H9 (cell line): ENCODE data around the gene IGSF1. TPM values are rescaled to one million over a fixed set of nuclear protein-coding genes. Genes with fewer than 3 reads are reported as not detected.

Experiments used
- DNase-seq: peaks from one replicate; pipeline ENCODE4 v3.0.0-alpha.2; 2017
- H2AFZ ChIP-seq: one replicate; pipeline ENCODE4 v1.6.1; 2013; ENCODE audit warnings: mild to moderate bottlenecking, low read length, control low read depth, moderate library complexity
- H2AK5ac ChIP-seq: 2 replicates; pipeline ENCODE4 v1.6.1; 2013; ENCODE audit warnings: low read length, control low read depth, mixed read lengths; ENCODE audit not compliant: insufficient read length
- H2BK120ac ChIP-seq: one replicate; pipeline ENCODE4 v1.6.1; 2013; ENCODE audit warnings: low read depth, mild to moderate bottlenecking, low read length, control low read depth, inconsistent platforms; ENCODE audit not compliant: poor library complexity, severe bottlenecking
- H2BK12ac ChIP-seq: 2 replicates; pipeline ENCODE4 v1.6.1; 2013; ENCODE audit warnings: low read length, control low read depth, mixed read lengths, low read depth; ENCODE audit not compliant: insufficient read length
- H2BK15ac ChIP-seq: 2 replicates; pipeline ENCODE4 v1.6.1; 2013; ENCODE audit warnings: low read depth, low read length, control low read depth
- H2BK20ac ChIP-seq: one replicate; pipeline ENCODE4 v1.6.1; 2013; ENCODE audit warnings: low read depth, mild to moderate bottlenecking, low read length, control low read depth, inconsistent platforms; ENCODE audit not compliant: poor library complexity, severe bottlenecking
- H2BK5ac ChIP-seq: 2 replicates; pipeline ENCODE4 v1.6.1; 2013; ENCODE audit warnings: low read length, control low read depth, mixed read lengths; ENCODE audit not compliant: insufficient read length
- H3K14ac ChIP-seq: 2 replicates; pipeline ENCODE4 v1.6.1; 2013; ENCODE audit warnings: low read length, control low read depth; ENCODE audit not compliant: insufficient read depth
- H3K18ac ChIP-seq: 2 replicates; pipeline ENCODE4 v1.6.1; 2013; ENCODE audit warnings: low read depth, mild to moderate bottlenecking, mixed read lengths, low read length, control low read depth; ENCODE audit not compliant: insufficient read length
- H3K23ac ChIP-seq: 2 replicates; pipeline ENCODE4 v1.6.1; 2013; ENCODE audit warnings: low read length, control low read depth, mixed read lengths, low read depth; ENCODE audit not compliant: insufficient read length
- H3K23me2 ChIP-seq: 2 replicates; pipeline ENCODE4 v1.6.1; 2013; ENCODE audit warnings: low read depth, mild to moderate bottlenecking, mixed read lengths, low read length, control low read depth; ENCODE audit not compliant: insufficient read length, poor library complexity, severe bottlenecking
- H3K27ac ChIP-seq: 2 replicates; pipeline ENCODE4 v1.5.1; 2013; ENCODE audit warnings: low read length, control low read depth, mixed read lengths, low read depth; ENCODE audit not compliant: insufficient read length
- H3K27me3 ChIP-seq: 2 replicates; pipeline ENCODE4 v1.6.1; 2013; ENCODE audit warnings: low read length, control low read depth, inconsistent platforms; ENCODE audit not compliant: insufficient read depth
- H3K4ac ChIP-seq: 2 replicates; pipeline ENCODE4 v1.6.1; 2013; ENCODE audit warnings: low read depth, mild to moderate bottlenecking, control low read depth, inconsistent platforms, low read length, moderate library complexity
- H3K4me1 ChIP-seq: 2 replicates; pipeline ENCODE4 v1.6.1; 2013; ENCODE audit warnings: low read length, control low read depth, inconsistent platforms; ENCODE audit not compliant: insufficient read depth
- H3K4me2 ChIP-seq: 2 replicates; pipeline ENCODE4 v1.6.1; 2013; ENCODE audit warnings: low read length, control low read depth, mixed read lengths; ENCODE audit not compliant: insufficient read length, insufficient read depth
- H3K56ac ChIP-seq: 2 replicates; pipeline ENCODE4 v1.6.1; 2013; ENCODE audit warnings: low read depth, mild to moderate bottlenecking, mixed read lengths, low read length, control low read depth; ENCODE audit not compliant: insufficient read length
- H3K79me1 ChIP-seq: 2 replicates; pipeline ENCODE4 v1.6.1; 2013; ENCODE audit warnings: low read depth, mild to moderate bottlenecking, moderate library complexity, low read length, control low read depth, inconsistent platforms; ENCODE audit not compliant: insufficient read depth, poor library complexity, severe bottlenecking
- H3K79me2 ChIP-seq: 2 replicates; pipeline ENCODE4 v1.6.1; 2013; ENCODE audit warnings: low read length, control low read depth, inconsistent platforms; ENCODE audit not compliant: insufficient read depth
- H3K9ac ChIP-seq: 2 replicates; pipeline ENCODE4 v1.6.1; 2013; ENCODE audit warnings: low read length, control low read depth, mixed read lengths; ENCODE audit not compliant: insufficient read length; ENCODE audit errors: extremely low read depth
- H3K9me3 ChIP-seq: one replicate; pipeline ENCODE4 v1.6.1; 2013; ENCODE audit warnings: low read depth, low read length, inconsistent platforms; ENCODE audit not compliant: control insufficient read depth
- H3T11ph ChIP-seq: one replicate; pipeline ENCODE4 v1.6.1; 2013; ENCODE audit warnings: mild to moderate bottlenecking, low read length, control low read depth, inconsistent platforms
- H4K20me1 ChIP-seq: one replicate; pipeline ENCODE4 v1.6.1; 2013; ENCODE audit not compliant: control insufficient read depth, insufficient read length, insufficient read depth
- H4K5ac ChIP-seq: 2 replicates; pipeline ENCODE4 v1.6.1; 2013; ENCODE audit warnings: low read depth, mild to moderate bottlenecking, mixed read lengths, low read length, control low read depth; ENCODE audit not compliant: insufficient read length
- H4K8ac ChIP-seq: replicated peaks from 2 replicates; pipeline ENCODE4 v1.6.1; 2013; ENCODE audit warnings: low read length, control low read depth, mixed read lengths, low read depth; ENCODE audit not compliant: insufficient read length
- H4K91ac ChIP-seq: 2 replicates; pipeline ENCODE4 v1.6.1; 2013; ENCODE audit warnings: low read depth, mild to moderate bottlenecking, moderate library complexity, mixed read lengths, low read length, control low read depth; ENCODE audit not compliant: insufficient read length
- H3K27ac Mint-ChIP-seq, 3 experiments: 2 replicates in 2 of 3; 3 replicates in 1 of 3; pipeline ENCODE4 v1.8.0; 2020 to 2021; ENCODE audit warnings: mixed read lengths in 3 of 3, mild to moderate bottlenecking in 1 of 3, moderate library complexity in 1 of 3
- H3K27me3 Mint-ChIP-seq: 2 replicates; pipeline ENCODE4 v1.8.0; 2021; ENCODE audit warnings: low read depth, mild to moderate bottlenecking, moderate library complexity, mixed read lengths
- H3K36me3 Mint-ChIP-seq, 3 experiments: 2 replicates in 2 of 3; 3 replicates in 1 of 3; pipeline ENCODE4 v1.8.0; 2020 to 2021; ENCODE audit warnings: low read depth in 3 of 3, mixed read lengths in 3 of 3; ENCODE audit not compliant: insufficient read depth in 1 of 3
- H3K4me1 Mint-ChIP-seq, 2 experiments: 2 replicates each; pipeline ENCODE4 v1.8.0; 2020; ENCODE audit warnings: mixed read lengths in 2 of 2
- H3K4me3 Mint-ChIP-seq, 2 experiments: 2 replicates in 1 of 2; 3 replicates in 1 of 2; pipeline ENCODE4 v1.8.0; 2020 to 2021; ENCODE audit warnings: mild to moderate bottlenecking in 2 of 2, mixed read lengths in 2 of 2, moderate library complexity in 1 of 2
- H3K9me3 Mint-ChIP-seq, 2 experiments: 2 replicates in 1 of 2; 3 replicates in 1 of 2; pipeline ENCODE4 v1.8.0; 2020; ENCODE audit warnings: mild to moderate bottlenecking in 2 of 2, mixed read lengths in 2 of 2, moderate library complexity in 1 of 2
- CTCF ChIP-seq: fragments of 200-600 bp; sonication (generic); conservative IDR thresholded peaks from 3 replicates; pipeline ENCODE4 v1.8.0; 2021; ENCODE audit warnings: antibody characterized with exemption, mild to moderate bottlenecking
- WGBS: extraction: QIAGEN DNeasy Blood & Tissue Kit; methylation state at CpG from one replicate; pipeline ENCODE4 v1.1.7; 2013; ENCODE audit warnings: missing lambda C conversion rate, low lambda C conversion rate, mixed read lengths; ENCODE audit not compliant: insufficient read length; ENCODE audit errors: extremely low coverage; 5-methylcytosine and 5-hydroxymethylcytosine counted together
- total RNA-seq: library from RNA; stranded (reverse); gene quantifications from 2 replicates; pipeline ENCODE4 v1.2.1, GENCODE V29; 2021

IGSF1 gene
- total RNA-seq, 1 experiment from 2014 or later, result 12.5 TPM

- H3T11ph ChIP-seq, result no peak overlapping the region
- H3K23ac ChIP-seq, result no peak overlapping the region
- WGBS, result no CpG with 5 or more reads among the region's 7 CpGs
- H2BK5ac ChIP-seq, result no peak overlapping the region
- H4K20me1 ChIP-seq, result no peaks in the 10 kb centered on the region
- H3K27me3 ChIP-seq, result no peaks in the 10 kb centered on the region
- H2AK5ac ChIP-seq, result no peak overlapping the region
- H3K4me1 ChIP-seq, result peaks cover 4% of the 10 kb centered on the region; the same call in 1 of the 2 replicates
- TF ChIP-seq CTCF, result no peak
- no peak overlapping the region for H4K91ac ChIP-seq
- no peaks in the 10 kb centered on the region for H3K36me3 Mint-ChIP-seq
- no peak overlapping the region for H2AFZ ChIP-seq
- H3K79me2 ChIP-seq, result no peaks in the 10 kb centered on the region
- H4K5ac ChIP-seq, result no peak overlapping the region
- H4K8ac ChIP-seq, result no peak overlapping the region
- H2BK120ac ChIP-seq, result no peak overlapping the region
- H3K23me2 ChIP-seq, result no peaks in the 10 kb centered on the region
- H3K18ac ChIP-seq, result no peak overlapping the region
- no peaks in the 10 kb centered on the region for H3K79me1 ChIP-seq
- no peak overlapping the region for H3K14ac ChIP-seq
- no peak for DNase-seq
- H3K27ac ChIP-seq, result no peak overlapping the region
- no peak overlapping the region for H3K4ac ChIP-seq
- H3K9ac ChIP-seq, result no peak overlapping the region
- no peak overlapping the region for H3K4me2 ChIP-seq
- no peak overlapping the region for H2BK20ac ChIP-seq
- H3K9me3 ChIP-seq, result no peaks in the 10 kb centered on the region
- H3K4me1 Mint-ChIP-seq, result peaks cover 19 to 23% of the 10 kb centered on the region in 2 experiments
- H2BK12ac ChIP-seq, result no peak overlapping the region
- H3K4me3 Mint-ChIP-seq, result no peak overlapping the region
- H2BK15ac ChIP-seq, result no peak overlapping the region
- no peaks in the 10 kb centered on the region for H3K9me3 Mint-ChIP-seq
- no peaks in the 10 kb centered on the region for H3K27me3 Mint-ChIP-seq
- H3K27ac Mint-ChIP-seq, result no peak overlapping the region; a peak in 1 of 7 replicates
- no peak overlapping the region for H3K56ac ChIP-seq
These were observed 24.4 kb downstream of the IGSF1 start for GRCh38 chrX:131264665-131265064.
